HEK293 (cell line): ENCODE measurements around the gene CRAT.

ENCODE experiments used
- CTCF ChIA-PET: fragments of 350-600 bp; formaldehyde crosslinking; extraction: SDS; loops from one replicate; lab custom pipeline; 2021; ENCODE audit warnings: antibody characterized with exemption; lab: Yijun Ruan, JAX
- POLR2A ChIA-PET: fragments of 300-600 bp; formaldehyde crosslinking; extraction: SDS; loops from one replicate; lab custom pipeline; 2020; ENCODE audit warnings: antibody characterized with exemption, inconsistent platforms; lab: Yijun Ruan, JAX
- H3K27ac ChIP-seq: fragments of 200-500 bp; sonication (Bioruptor generic); 2 replicates; pipeline ENCODE4 v1.5.1; 2014; ENCODE audit warnings: low read depth, low read length, control low read depth, inconsistent platforms; ENCODE audit errors: extremely low read depth
- H3K36me3 ChIP-seq, 2 experiments: fragments of 200-500 bp in 1 of 2; sonication (Bioruptor generic) in 1 of 2; 1 replicate in 1 of 2; 2 replicates in 1 of 2; pipeline ENCODE4 v1.5.1; 2014 to 2017; ENCODE audit warnings: inconsistent platforms in 2 of 2, low read length in 2 of 2; ENCODE audit not compliant: control insufficient read depth in 2 of 2, insufficient read depth in 1 of 2
- H3K4me1 ChIP-seq: fragments of 200-500 bp; sonication (Bioruptor generic); 2 replicates; pipeline ENCODE4 v1.5.1; 2014; ENCODE audit warnings: mild to moderate bottlenecking, low read length, inconsistent platforms; ENCODE audit not compliant: control insufficient read depth, insufficient read depth
- H3K4me3 ChIP-seq: 2 replicates; pipeline ENCODE4 v1.5.1; 2011; ENCODE audit warnings: low read depth, mild to moderate bottlenecking, control low read depth, low read length, moderate library complexity
- H3K9me3 ChIP-seq: fragments of 200-500 bp; sonication (Bioruptor generic); 2 replicates; pipeline ENCODE4 v1.5.1; 2014; ENCODE audit warnings: low read depth, low read length, inconsistent platforms; ENCODE audit not compliant: control insufficient read depth, insufficient read depth
- ELK4 ChIP-seq: IDR thresholded peaks from 2 replicates; pipeline ENCODE4 v1.6.1; 2011; ENCODE audit warnings: mild to moderate bottlenecking, low read depth, low read length, borderline replicate concordance
- KLF1 ChIP-seq: fragments of 450-650 bp; formaldehyde crosslinking; IDR thresholded peaks from 2 replicates; pipeline ENCODE4 v1.5.1; 2016; ENCODE audit warnings: missing biosample characterization, missing genetic modification characterization
- OVOL3 ChIP-seq: fragments of 450-650 bp; formaldehyde crosslinking; IDR thresholded peaks from 2 replicates; pipeline ENCODE4 v1.5.1; 2016; ENCODE audit warnings: missing biosample characterization, missing genetic modification characterization
- PRDM1 ChIP-seq: fragments of 450-650 bp; formaldehyde crosslinking; IDR thresholded peaks from 2 replicates; pipeline ENCODE4; 2016; ENCODE audit warnings: missing biosample characterization, missing genetic modification characterization
- SETDB1 ChIP-seq: IDR thresholded peaks from one replicate; pipeline ENCODE4 v1.6.1; 2017; ENCODE audit warnings: mild to moderate bottlenecking, low read length, moderate library complexity, mixed read lengths; ENCODE audit not compliant: insufficient read length
- SP2 ChIP-seq: fragments of 450-650 bp; formaldehyde crosslinking; IDR thresholded peaks from 2 replicates; pipeline ENCODE4 v1.5.1; 2016; ENCODE audit warnings: missing biosample characterization, missing genetic modification characterization
- SP3 ChIP-seq: fragments of 450-650 bp; formaldehyde crosslinking; IDR thresholded peaks from 2 replicates; pipeline ENCODE4 v1.5.1; 2016; ENCODE audit warnings: missing biosample characterization, missing genetic modification characterization
- TCF7L2 ChIP-seq: IDR thresholded peaks from 2 replicates; pipeline ENCODE4 v1.6.1; 2011; ENCODE audit warnings: low read depth, mild to moderate bottlenecking, inconsistent platforms, low read length, moderate library complexity, borderline replicate concordance
- TRIM28 ChIP-seq: IDR thresholded peaks from 2 replicates; pipeline ENCODE4 v1.6.1; 2011; ENCODE audit warnings: low read length, control low read depth, borderline replicate concordance
- YY2 ChIP-seq: fragments of 450-650 bp; formaldehyde crosslinking; IDR thresholded peaks from 2 replicates; pipeline ENCODE4 v1.5.1; 2016; ENCODE audit warnings: missing biosample characterization, missing genetic modification characterization
- ZBTB8A ChIP-seq: fragments of 450-650 bp; formaldehyde crosslinking; IDR thresholded peaks from 2 replicates; pipeline ENCODE4 v1.5.1; 2016; ENCODE audit warnings: missing biosample characterization, missing genetic modification characterization
- ZNF2 ChIP-seq: fragments of 450-650 bp; formaldehyde crosslinking; IDR thresholded peaks from 2 replicates; pipeline ENCODE4 v1.5.1; 2016; ENCODE audit warnings: missing biosample characterization, missing genetic modification characterization
- ZNF202 ChIP-seq: fragments of 450-650 bp; formaldehyde crosslinking; IDR thresholded peaks from 2 replicates; pipeline ENCODE4 v1.5.1; 2016; ENCODE audit warnings: missing biosample characterization, missing genetic modification characterization, borderline replicate concordance
- ZNF324 ChIP-seq: fragments of 450-650 bp; formaldehyde crosslinking; IDR thresholded peaks from 2 replicates; pipeline ENCODE4 v1.5.1; 2016; ENCODE audit warnings: missing biosample characterization, missing genetic modification characterization
- ZNF335 ChIP-seq: fragments of 450-650 bp; formaldehyde crosslinking; conservative IDR thresholded peaks from 2 replicates; pipeline ENCODE4 v1.5.1; 2016; ENCODE audit warnings: missing biosample characterization, missing genetic modification characterization
- ZNF404 ChIP-seq: fragments of 450-650 bp; formaldehyde crosslinking; IDR thresholded peaks from 2 replicates; pipeline ENCODE4 v1.5.1; 2017; ENCODE audit warnings: missing biosample characterization, missing genetic modification characterization
- ZNF416 ChIP-seq: fragments of 450-650 bp; formaldehyde crosslinking; IDR thresholded peaks from 2 replicates; pipeline ENCODE4 v1.5.1; 2016; ENCODE audit warnings: missing biosample characterization, missing genetic modification characterization
- ZNF449 ChIP-seq: fragments of 450-650 bp; formaldehyde crosslinking; IDR thresholded peaks from 2 replicates; pipeline ENCODE4 v1.5.1; 2017; ENCODE audit warnings: missing biosample characterization, mild to moderate bottlenecking, missing genetic modification characterization, moderate library complexity
- ZNF529 ChIP-seq: fragments of 450-650 bp; formaldehyde crosslinking; IDR thresholded peaks from 2 replicates; pipeline ENCODE4 v1.5.1; 2017; ENCODE audit warnings: missing genetic modification characterization, missing biosample characterization; ENCODE audit not compliant: insufficient replicate concordance
- ZNF571 ChIP-seq: fragments of 450-650 bp; formaldehyde crosslinking; IDR thresholded peaks from 2 replicates; pipeline ENCODE4 v1.5.0; 2017; ENCODE audit warnings: missing biosample characterization, missing genetic modification characterization
- ZNF580 ChIP-seq: fragments of 450-650 bp; formaldehyde crosslinking; IDR thresholded peaks from 2 replicates; pipeline ENCODE4 v1.5.1; 2016; ENCODE audit warnings: missing biosample characterization, missing genetic modification characterization
- ZNF600 ChIP-seq: fragments of 450-650 bp; formaldehyde crosslinking; IDR thresholded peaks from 2 replicates; pipeline ENCODE4 v1.5.1; 2016; ENCODE audit warnings: missing biosample characterization, missing genetic modification characterization
- ZNF658 ChIP-seq: fragments of 450-650 bp; formaldehyde crosslinking; IDR thresholded peaks from 2 replicates; pipeline ENCODE4; 2016; ENCODE audit warnings: missing biosample characterization, missing genetic modification characterization
- ZNF777 ChIP-seq: fragments of 450-650 bp; formaldehyde crosslinking; IDR thresholded peaks from 2 replicates; pipeline ENCODE4 v1.5.1; 2017; ENCODE audit warnings: missing biosample characterization, missing genetic modification characterization, borderline replicate concordance
- ZSCAN18 ChIP-seq: fragments of 450-650 bp; formaldehyde crosslinking; IDR thresholded peaks from 2 replicates; pipeline ENCODE4 v1.5.1; 2016; ENCODE audit warnings: missing biosample characterization, missing genetic modification characterization
- ZSCAN30 ChIP-seq: fragments of 450-650 bp; IDR thresholded peaks from 2 replicates; pipeline ENCODE4 v1.5.1; 2018; ENCODE audit warnings: missing biosample characterization, mild to moderate bottlenecking, missing genetic modification characterization, moderate library complexity

The CRAT gene

GRCh38 chr9:129089246-129089645 lies 21.3 kb downstream of the CRAT start:
- Histone ChIP-seq H3K9me3 (no peaks in the 10 kb centered on the region), H3K36me3 (peaks cover 0 to 54% of the 10 kb centered on the region in 2 experiments; a peak in 2 of 3 replicates), H3K4me1 (no peaks in the 10 kb centered on the region), H3K4me3 (no peak overlapping the region), H3K27ac (no peak overlapping the region)
- ChIA-PET POLR2A (interaction anchor here (4.9 kb wide), 1 partner anchor 9 kb away, joined by 22 read pairs; the partner anchor contains the start of gene DOLPP1), CTCF (interaction anchor here (0.6 kb wide), 1 partner anchor 834 kb away, joined by 3 read pairs; no protein-coding TSS in a partner anchor)
- TF ChIP-seq ZNF529 (tag by site-specific recombination) (no peak), ZNF580 (tag by site-specific recombination) (no peak), ZNF2 (tag by site-specific recombination) (no peak), YY2 (no peak), ZSCAN30 (no peak), SP2 (tag by site-specific recombination) (no peak), ZNF600 (tag by site-specific recombination) (no peak), ZSCAN18 (tag by site-specific recombination) (no peak), ZNF404 (tag by site-specific recombination) (no peak), ZNF416 (tag by site-specific recombination) (no peak), ZNF202 (no peak), ELK4 (no peak), ZNF335 (tag by site-specific recombination) (no peak), ZNF571 (tag by site-specific recombination) (no peak), SP3 (tag by site-specific recombination) (no peak), KLF1 (tag by site-specific recombination) (no peak)

- H3K4me3 ChIP-seq = no peak overlapping the region
- no peak for TF ChIP-seq OVOL3 (tag by site-specific recombination)
- no peak for TF ChIP-seq PRDM1
- no peak for TF ChIP-seq TCF7L2
- TF ChIP-seq TRIM28 = no peak
- TF ChIP-seq SETDB1 = no peak
- no peak for TF ChIP-seq ZNF658 (tag by site-specific recombination)
- TF ChIP-seq ZNF2 (tag by site-specific recombination) = no peak
- TF ChIP-seq ZNF571 (tag by site-specific recombination) = no peak
- TF ChIP-seq ZNF449 = no peak
- TF ChIP-seq ZNF324 (tag by site-specific recombination) = no peak
- no peak for TF ChIP-seq ZBTB8A (tag by site-specific recombination)
- no peak for TF ChIP-seq ZNF777 (tag by site-specific recombination)
- H3K9me3 ChIP-seq = no peaks in the 10 kb centered on the region
- CTCF ChIA-PET = no interaction called here
- POLR2A ChIA-PET = interaction anchor here (1.0 kb wide), 1 partner anchor 13 kb away, joined by 3 read pairs; no protein-coding TSS in a partner anchor
- H3K4me1 ChIP-seq = 0 out of 2 replicates have a peak, but pooled peaks cover 2% of the 10 kb centered on the region
- peaks cover 0 to 50% of the 10 kb centered on the region in 2 experiments; a peak in 1 of 3 replicates for H3K36me3 ChIP-seq
- H3K27ac ChIP-seq = 0 out of 2 replicates have a peak overlapping the region, but pooled peaks have one; percentile 7
These were observed 26.5 kb downstream of the CRAT start for GRCh38 chr9:129084087-129084486.
